Measurements from ENCODE around the gene CACNA1I.
A peak's percentile ranks its signal among the peaks of the same experiment; 100 is the strongest.
"Not testable (repeated sequence)": the region's sequence is repeated elsewhere in the genome, so short reads cannot be mapped to it uniquely, and the experiment has no call there.

Gene CACNA1I

DNA sequence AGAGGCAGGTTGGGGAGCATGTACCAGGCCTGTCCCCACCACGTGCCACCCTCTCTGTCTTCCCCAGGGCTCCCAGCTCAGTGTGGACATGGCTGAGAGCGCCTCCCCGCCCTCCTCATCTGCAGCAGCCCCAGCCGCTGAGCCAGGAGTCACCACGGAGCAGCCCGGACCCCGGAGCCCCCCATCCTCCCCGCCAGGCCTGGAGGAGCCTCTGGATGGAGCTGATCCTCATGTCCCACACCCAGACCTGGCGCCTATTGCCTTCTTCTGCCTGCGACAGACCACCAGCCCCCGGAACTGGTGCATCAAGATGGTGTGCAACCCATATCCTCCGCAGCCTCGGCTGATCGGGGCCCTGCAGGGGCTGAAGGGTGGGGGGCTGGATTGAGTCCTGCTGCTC lies at the start of gene CACNA1I:
Gene CACNA1I (plus strand): TSS at position 89 of the 400 bp plus-strand sequence. CDS start 0 bp downstream, at position 89.
- Histone ChIP-seq H3K9me3 (ENCODE audit: control insufficient read depth, insufficient read depth, low read length) (no peaks in the 10 kb centered on the region), H3K9ac (ENCODE audit: low read depth, low read length) (no peak within 1 kb of the TSS), H3K36me3 (ENCODE audit: control insufficient read depth, insufficient read depth, low read length) (no peaks in the 10 kb centered on the region), H3K27me3 (ENCODE audit: control insufficient read depth, insufficient read depth, low read length) (no peaks in the 10 kb centered on the region), H3K4me1 (ENCODE audit: control insufficient read depth, insufficient read depth, low read length) (no peaks in the 10 kb centered on the region), H3K4me3 (ENCODE audit: low read depth, low read length) (no peak within 1 kb of the TSS)

DNA sequence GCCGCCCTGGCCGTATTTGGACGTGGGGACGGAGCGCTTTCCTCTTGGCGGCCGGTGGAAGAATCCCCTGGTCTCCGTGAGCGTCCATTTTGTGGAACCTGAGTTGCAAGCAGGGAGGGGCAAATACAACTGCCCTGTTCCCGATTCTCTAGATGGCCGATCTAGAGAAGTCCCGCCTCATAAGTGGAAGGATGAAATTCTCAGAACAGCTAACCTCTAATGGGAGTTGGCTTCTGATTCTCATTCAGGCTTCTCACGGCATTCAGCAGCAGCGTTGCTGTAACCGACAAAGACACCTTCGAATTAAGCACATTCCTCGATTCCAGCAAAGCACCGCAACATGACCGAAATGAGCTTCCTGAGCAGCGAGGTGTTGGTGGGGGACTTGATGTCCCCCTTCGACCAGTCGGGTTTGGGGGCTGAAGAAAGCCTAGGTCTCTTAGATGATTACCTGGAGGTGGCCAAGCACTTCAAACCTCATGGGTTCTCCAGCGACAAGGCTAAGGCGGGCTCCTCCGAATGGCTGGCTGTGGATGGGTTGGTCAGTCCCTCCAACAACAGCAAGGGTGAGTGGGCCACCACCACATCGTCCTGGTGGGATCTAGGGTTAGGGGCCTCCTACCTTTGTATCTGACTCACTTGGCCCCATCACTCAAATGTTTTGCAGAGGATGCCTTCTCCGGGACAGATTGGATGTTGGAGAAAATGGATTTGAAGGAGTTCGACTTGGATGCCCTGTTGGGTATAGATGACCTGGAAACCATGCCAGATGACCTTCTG lies 49.3 kb upstream of the CACNA1I start:
- not testable (repeated sequence) for H3K4me1 ChIP-seq (ENCODE audit: control insufficient read depth, insufficient read depth, low read length); H3K9me3 ChIP-seq (ENCODE audit: control insufficient read depth, insufficient read depth, low read length)
- H3K9ac ChIP-seq (ENCODE audit: low read depth, low read length), result peak overlapping the region; percentile 99
- H3K4me3 ChIP-seq (ENCODE audit: low read depth, low read length), result peak overlapping the region; percentile 73
- peaks cover 13% of the 10 kb centered on the region for H3K27me3 ChIP-seq (ENCODE audit: control insufficient read depth, insufficient read depth, low read length)
- peaks cover 37% of the 10 kb centered on the region for H3K36me3 ChIP-seq (ENCODE audit: control insufficient read depth, insufficient read depth, low read length)

DNA sequence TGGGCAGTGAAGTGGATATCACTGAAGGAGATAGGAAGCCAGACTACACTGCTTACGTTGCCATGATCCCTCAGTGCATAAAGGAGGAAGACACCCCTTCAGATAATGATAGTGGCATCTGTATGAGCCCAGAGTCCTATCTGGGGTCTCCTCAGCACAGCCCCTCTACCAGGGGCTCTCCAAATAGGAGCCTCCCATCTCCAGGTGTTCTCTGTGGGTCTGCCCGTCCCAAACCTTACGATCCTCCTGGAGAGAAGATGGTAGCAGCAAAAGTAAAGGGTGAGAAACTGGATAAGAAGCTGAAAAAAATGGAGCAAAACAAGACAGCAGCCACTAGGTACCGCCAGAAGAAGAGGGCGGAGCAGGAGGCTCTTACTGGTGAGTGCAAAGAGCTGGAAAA lies 48.5 kb upstream of the CACNA1I start:
- Histone ChIP-seq H3K27me3 (ENCODE audit: control insufficient read depth, insufficient read depth, low read length) (peaks cover 11% of the 10 kb centered on the region), H3K36me3 (ENCODE audit: control insufficient read depth, insufficient read depth, low read length) (peaks cover 37% of the 10 kb centered on the region), H3K4me3 (ENCODE audit: low read depth, low read length) (peak overlapping the region; percentile 73), H3K9ac (ENCODE audit: low read depth, low read length) (peak overlapping the region; percentile 99)
- not testable (repeated sequence) for H3K9me3 ChIP-seq (ENCODE audit: control insufficient read depth, insufficient read depth, low read length); H3K4me1 ChIP-seq (ENCODE audit: control insufficient read depth, insufficient read depth, low read length)

DNA sequence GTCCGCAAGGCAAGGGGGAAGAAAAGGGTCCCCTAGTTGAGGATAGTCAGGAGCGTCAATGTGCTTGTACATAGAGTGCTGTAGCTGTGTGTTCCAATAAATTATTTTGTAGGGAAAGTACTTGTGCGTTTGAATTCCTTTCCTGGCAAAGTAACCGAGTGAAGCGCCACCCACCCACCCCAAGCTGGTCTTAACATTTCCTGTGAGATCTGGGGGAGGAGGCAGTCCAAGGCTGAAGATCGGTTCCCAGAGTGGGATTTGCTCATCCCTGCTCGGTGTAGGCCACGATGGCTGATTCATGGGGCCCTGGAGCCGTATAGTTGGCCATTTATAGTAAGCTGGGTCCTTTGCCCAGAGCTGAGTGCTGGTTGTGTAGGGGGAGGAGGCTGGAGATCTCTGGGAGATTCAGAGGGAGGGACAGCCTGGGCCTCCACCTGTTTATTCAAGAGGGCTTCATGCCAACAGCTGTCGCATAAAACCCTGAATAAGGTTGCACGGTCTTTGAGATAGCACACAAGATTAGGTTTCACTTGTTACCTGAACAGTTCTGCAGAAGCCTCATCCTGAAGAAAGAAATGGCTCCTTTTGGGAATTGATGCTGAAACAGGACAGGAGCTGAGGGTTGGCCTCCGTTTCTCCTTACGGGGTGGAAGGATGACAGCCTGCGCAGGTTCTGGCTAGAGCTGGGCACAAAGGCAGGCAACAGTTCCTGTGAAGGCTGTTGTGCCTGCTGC lies 47.8 kb upstream of the CACNA1I start:
- peaks cover 37% of the 10 kb centered on the region for H3K36me3 ChIP-seq (ENCODE audit: control insufficient read depth, insufficient read depth, low read length)
- no peak overlapping the region for H3K9ac ChIP-seq (ENCODE audit: low read depth, low read length)
- H3K9me3 ChIP-seq (ENCODE audit: control insufficient read depth, insufficient read depth, low read length), result no peaks in the 10 kb centered on the region
- peaks cover 6% of the 10 kb centered on the region for H3K27me3 ChIP-seq (ENCODE audit: control insufficient read depth, insufficient read depth, low read length)
- peaks cover 5% of the 10 kb centered on the region for H3K4me1 ChIP-seq (ENCODE audit: control insufficient read depth, insufficient read depth, low read length)
- peak overlapping the region; percentile 36 for H3K4me3 ChIP-seq (ENCODE audit: low read depth, low read length)

DNA sequence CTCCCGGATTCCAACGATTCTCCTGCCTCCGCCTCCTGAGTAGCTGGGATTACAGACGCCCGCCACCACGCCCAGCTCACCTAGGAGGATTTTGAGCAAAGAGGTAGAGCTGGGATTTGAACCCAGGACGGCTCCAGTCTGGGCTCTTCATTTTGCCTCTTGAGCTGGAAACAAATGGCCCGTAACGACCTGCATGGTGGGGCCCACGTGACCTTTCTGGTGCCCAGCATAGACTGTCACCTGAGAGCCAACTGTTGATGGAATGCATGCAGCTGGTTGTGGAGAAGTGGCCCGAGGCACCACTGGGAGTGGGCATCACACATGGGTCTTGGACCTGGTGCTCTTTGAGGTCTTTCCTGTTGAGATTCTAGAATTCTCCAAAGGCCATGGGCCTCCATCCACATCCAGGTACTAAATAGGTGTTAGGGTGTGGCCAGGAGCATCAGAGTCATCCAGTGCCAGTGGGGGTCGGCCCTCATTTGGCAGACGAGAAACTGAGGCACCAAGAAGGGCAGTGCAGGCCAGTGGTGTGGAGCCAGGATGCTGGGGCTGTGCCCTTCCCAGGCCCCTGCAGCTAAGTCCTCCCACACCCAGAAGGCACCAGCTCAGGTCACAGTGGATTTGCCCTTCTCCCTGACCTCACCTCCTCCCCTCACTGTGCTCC lies 46.3 kb upstream of the CACNA1I start:
- no peak overlapping the region for H3K4me3 ChIP-seq (ENCODE audit: low read depth, low read length)
- H3K4me1 ChIP-seq (ENCODE audit: control insufficient read depth, insufficient read depth, low read length), result peaks cover 2% of the 10 kb centered on the region
- no peaks in the 10 kb centered on the region for H3K27me3 ChIP-seq (ENCODE audit: control insufficient read depth, insufficient read depth, low read length)
- H3K9ac ChIP-seq (ENCODE audit: low read depth, low read length), result no peak overlapping the region
- H3K36me3 ChIP-seq (ENCODE audit: control insufficient read depth, insufficient read depth, low read length), result peaks cover 50% of the 10 kb centered on the region
- no peaks in the 10 kb centered on the region for H3K9me3 ChIP-seq (ENCODE audit: control insufficient read depth, insufficient read depth, low read length)

DNA sequence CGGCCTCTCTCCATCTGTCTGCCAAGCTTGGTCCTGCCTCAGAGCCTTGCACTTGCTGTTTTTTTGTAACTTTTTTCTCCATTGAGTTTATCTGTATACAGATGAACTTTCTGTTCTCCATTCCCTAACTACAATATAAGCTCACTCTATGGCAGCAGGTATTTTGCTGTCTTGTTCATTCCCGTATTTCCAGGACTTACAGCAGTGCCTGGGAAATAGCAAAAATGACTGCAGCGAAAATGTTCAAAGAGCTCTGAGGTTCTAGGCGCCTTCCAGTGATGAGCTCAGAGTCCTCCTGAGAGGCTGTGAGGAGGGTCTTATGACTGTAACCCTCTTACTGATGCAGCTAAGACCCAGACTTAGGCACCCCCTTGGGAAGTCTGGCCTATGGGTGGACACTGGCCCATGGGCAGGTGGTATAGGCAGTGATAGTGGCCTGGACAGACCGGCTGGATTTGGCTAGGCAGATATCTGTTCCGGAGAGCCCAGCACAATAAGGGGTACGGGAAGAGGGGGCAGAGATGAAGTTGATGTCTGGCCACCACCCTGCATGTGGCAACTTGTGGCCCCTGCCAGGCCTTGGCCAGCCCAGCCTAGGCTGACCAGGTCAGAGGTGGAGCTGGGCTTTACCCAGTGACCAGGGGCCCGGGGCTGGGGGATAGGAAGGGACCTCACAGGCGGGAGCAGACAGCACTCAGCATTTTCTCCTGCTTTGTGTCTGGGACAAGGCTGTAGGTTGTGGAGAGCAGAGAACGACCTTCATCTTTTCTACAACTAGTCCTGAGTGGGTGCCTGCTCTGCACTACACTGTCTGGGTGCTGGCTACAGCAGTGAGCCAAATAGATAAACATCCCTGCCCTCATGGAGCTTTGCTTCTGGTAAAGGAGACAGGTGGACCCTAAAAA lies 45.5 kb upstream of the CACNA1I start:
- H3K36me3 ChIP-seq (ENCODE audit: control insufficient read depth, insufficient read depth, low read length), result peaks cover 56% of the 10 kb centered on the region
- H3K27me3 ChIP-seq (ENCODE audit: control insufficient read depth, insufficient read depth, low read length), result no peaks in the 10 kb centered on the region
- H3K4me3 ChIP-seq (ENCODE audit: low read depth, low read length), result no peak overlapping the region
- no peaks in the 10 kb centered on the region for H3K9me3 ChIP-seq (ENCODE audit: control insufficient read depth, insufficient read depth, low read length)
- H3K4me1 ChIP-seq (ENCODE audit: control insufficient read depth, insufficient read depth, low read length), result peaks cover 2% of the 10 kb centered on the region
- no peak overlapping the region for H3K9ac ChIP-seq (ENCODE audit: low read depth, low read length)

DNA sequence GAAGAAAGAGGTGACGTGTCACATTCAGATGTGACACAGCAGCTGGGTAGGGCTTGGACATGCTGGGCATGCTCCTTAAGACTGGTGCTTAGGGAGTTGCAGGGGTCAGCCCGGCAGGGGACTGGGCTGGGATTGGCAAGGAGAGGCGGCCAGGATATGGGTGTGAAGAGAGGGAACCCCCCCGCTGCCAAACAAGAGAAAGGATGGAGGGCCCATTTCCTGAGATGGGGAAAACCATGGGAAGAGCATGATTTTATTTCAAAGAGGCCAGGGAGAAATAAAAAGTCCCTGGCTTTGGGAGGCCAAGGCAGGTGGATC lies 44.9 kb upstream of the CACNA1I start:
- peaks cover 54% of the 10 kb centered on the region for H3K36me3 ChIP-seq (ENCODE audit: control insufficient read depth, insufficient read depth, low read length)
- no peak overlapping the region for H3K4me3 ChIP-seq (ENCODE audit: low read depth, low read length)
- no peak overlapping the region for H3K9ac ChIP-seq (ENCODE audit: low read depth, low read length)
- H3K9me3 ChIP-seq (ENCODE audit: control insufficient read depth, insufficient read depth, low read length), result no peaks in the 10 kb centered on the region
- peaks cover 2% of the 10 kb centered on the region for H3K4me1 ChIP-seq (ENCODE audit: control insufficient read depth, insufficient read depth, low read length)
- H3K27me3 ChIP-seq (ENCODE audit: control insufficient read depth, insufficient read depth, low read length), result no peaks in the 10 kb centered on the region

DNA sequence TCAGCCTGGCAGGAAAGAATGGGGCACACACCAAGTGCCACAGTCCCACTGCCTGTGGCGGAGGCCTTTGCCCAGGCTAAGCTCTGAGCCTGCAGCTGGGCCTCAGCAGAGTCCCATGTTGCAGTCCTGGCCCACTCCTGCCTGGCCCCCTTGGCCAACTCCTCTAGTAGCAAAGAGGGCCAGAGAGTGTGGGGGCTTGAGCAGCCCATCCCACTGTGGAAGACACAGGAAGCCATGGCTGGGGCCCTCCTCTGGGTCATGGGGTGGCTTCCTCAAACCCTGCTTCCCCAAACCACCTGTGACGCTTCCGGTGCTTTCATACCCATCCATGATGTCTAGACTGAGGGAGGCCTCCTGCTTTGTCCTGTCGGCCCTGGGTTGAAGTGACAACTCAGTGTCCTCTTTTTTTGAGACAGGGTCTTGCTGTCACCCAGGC lies 43.8 kb upstream of the CACNA1I start:
- no peak overlapping the region for H3K9ac ChIP-seq (ENCODE audit: low read depth, low read length)
- peaks cover 44% of the 10 kb centered on the region for H3K36me3 ChIP-seq (ENCODE audit: control insufficient read depth, insufficient read depth, low read length)
- H3K9me3 ChIP-seq (ENCODE audit: control insufficient read depth, insufficient read depth, low read length), result no peaks in the 10 kb centered on the region
- H3K27me3 ChIP-seq (ENCODE audit: control insufficient read depth, insufficient read depth, low read length), result no peaks in the 10 kb centered on the region
- H3K4me3 ChIP-seq (ENCODE audit: low read depth, low read length), result no peak overlapping the region
- H3K4me1 ChIP-seq (ENCODE audit: control insufficient read depth, insufficient read depth, low read length), result peaks cover 2% of the 10 kb centered on the region

DNA sequence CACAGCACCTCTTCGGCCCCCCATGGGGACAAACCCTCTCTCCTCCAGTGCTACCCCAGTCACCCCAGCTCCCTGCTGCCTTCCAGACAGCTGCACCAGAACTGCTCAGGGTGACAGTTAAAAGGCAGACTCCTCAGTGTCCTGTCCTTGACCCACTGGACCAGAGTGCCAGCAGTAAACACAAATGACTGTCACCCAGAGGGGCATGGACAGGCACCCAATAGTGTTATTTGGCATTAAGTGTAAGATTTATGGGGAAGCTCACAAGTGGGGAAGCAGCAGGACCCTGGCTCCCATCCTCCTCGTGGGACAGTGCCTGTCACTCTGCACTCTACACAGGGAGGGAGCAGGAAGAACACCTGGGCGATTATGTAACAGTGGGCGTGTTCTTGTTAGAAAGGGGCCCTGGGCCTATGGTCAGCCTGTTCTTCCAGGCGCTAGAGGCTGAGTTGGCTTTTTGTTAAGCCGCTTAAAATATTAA lies 43.0 kb upstream of the CACNA1I start:
- H3K4me1 ChIP-seq (ENCODE audit: control insufficient read depth, insufficient read depth, low read length), result peaks cover 2% of the 10 kb centered on the region
- no peaks in the 10 kb centered on the region for H3K9me3 ChIP-seq (ENCODE audit: control insufficient read depth, insufficient read depth, low read length)
- H3K4me3 ChIP-seq (ENCODE audit: low read depth, low read length), result no peak overlapping the region
- H3K36me3 ChIP-seq (ENCODE audit: control insufficient read depth, insufficient read depth, low read length), result peaks cover 37% of the 10 kb centered on the region
- no peak overlapping the region for H3K9ac ChIP-seq (ENCODE audit: low read depth, low read length)
- H3K27me3 ChIP-seq (ENCODE audit: control insufficient read depth, insufficient read depth, low read length), result no peaks in the 10 kb centered on the region

DNA sequence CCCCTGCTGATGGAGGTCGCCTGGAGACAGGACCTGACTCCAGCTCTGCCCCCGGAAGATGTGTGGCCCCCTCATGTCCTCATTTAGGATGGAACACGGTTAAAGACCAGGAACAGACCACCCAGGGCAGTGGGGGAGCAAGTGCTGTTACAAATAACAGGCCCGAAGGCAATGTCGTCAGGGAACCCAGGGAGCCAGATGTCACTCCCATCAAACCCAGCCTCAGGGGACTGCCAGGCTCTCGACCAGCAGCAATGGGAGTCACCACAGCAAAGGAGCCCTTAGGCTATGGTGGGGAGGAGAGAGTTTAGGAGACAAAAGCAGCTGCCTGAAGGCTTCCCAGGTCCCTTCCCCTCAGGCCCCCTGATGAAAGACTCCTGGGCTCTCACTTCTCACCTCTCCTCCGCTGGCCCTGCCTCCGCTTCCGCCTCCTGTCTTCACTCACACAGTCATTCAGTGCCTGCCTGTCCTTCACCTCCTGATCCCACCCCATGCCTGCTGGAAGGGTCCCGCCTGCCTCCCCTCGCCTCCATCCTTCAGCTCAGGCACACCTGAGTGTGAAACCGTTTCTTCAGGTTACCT lies 42.4 kb upstream of the CACNA1I start:
- H3K4me1 ChIP-seq (ENCODE audit: control insufficient read depth, insufficient read depth, low read length), result peaks cover 2% of the 10 kb centered on the region
- H3K27me3 ChIP-seq (ENCODE audit: control insufficient read depth, insufficient read depth, low read length), result no peaks in the 10 kb centered on the region
- no peaks in the 10 kb centered on the region for H3K9me3 ChIP-seq (ENCODE audit: control insufficient read depth, insufficient read depth, low read length)
- H3K9ac ChIP-seq (ENCODE audit: low read depth, low read length), result no peak overlapping the region
- peaks cover 30% of the 10 kb centered on the region for H3K36me3 ChIP-seq (ENCODE audit: control insufficient read depth, insufficient read depth, low read length)
- no peak overlapping the region for H3K4me3 ChIP-seq (ENCODE audit: low read depth, low read length)
